Vagina (tissue), 2 donors: Measurements from ENCODE around the gene TNFRSF6B.

Experiments used
- POLR2A ChIP-seq, 2 donors: fragments of 450-650 bp; IDR thresholded peaks; one replicate each; pipeline ENCODE4 v1.6.1; 2017; ENCODE audit warnings: antibody characterized with exemption in 2 of 2, mild to moderate bottlenecking in 2 of 2, moderate library complexity in 2 of 2
- POLR2AphosphoS5 ChIP-seq, 2 donors: sonication (generic); formaldehyde crosslinking; IDR thresholded peaks; one replicate each; pipeline ENCODE4 v1.9.0; 2017; ENCODE audit warnings: antibody characterized with exemption in 2 of 2, mild to moderate bottlenecking in 2 of 2, low read depth in 1 of 2; ENCODE audit not compliant: insufficient read depth in 1 of 2
- TF ChIP-seq, protein P1 (sequence below), 3 experiments: fragments of 450-650 bp in 2 of 3; fragments of 200-600 bp in 1 of 3; sonication (generic) in 1 of 3; IDR thresholded peaks; one replicate each; pipeline ENCODE4 v1.5.1; 2017 to 2019; ENCODE audit warnings: antibody characterized with exemption in 3 of 3, mild to moderate bottlenecking in 2 of 3, moderate library complexity in 2 of 3

GRCh38 chr20:63714858-63715257, 18.4 kb downstream of the TNFRSF6B start:
- no peak for TF ChIP-seq POLR2A (IDR thresholded peaks at IDR 0.05)
- TF ChIP-seq POLR2AphosphoS5 (IDR thresholded peaks at IDR 0.05; ENCODE audit: insufficient read depth in 1 of 2, low read depth in 1 of 2): no peak
- TF ChIP-seq, protein P1, sequence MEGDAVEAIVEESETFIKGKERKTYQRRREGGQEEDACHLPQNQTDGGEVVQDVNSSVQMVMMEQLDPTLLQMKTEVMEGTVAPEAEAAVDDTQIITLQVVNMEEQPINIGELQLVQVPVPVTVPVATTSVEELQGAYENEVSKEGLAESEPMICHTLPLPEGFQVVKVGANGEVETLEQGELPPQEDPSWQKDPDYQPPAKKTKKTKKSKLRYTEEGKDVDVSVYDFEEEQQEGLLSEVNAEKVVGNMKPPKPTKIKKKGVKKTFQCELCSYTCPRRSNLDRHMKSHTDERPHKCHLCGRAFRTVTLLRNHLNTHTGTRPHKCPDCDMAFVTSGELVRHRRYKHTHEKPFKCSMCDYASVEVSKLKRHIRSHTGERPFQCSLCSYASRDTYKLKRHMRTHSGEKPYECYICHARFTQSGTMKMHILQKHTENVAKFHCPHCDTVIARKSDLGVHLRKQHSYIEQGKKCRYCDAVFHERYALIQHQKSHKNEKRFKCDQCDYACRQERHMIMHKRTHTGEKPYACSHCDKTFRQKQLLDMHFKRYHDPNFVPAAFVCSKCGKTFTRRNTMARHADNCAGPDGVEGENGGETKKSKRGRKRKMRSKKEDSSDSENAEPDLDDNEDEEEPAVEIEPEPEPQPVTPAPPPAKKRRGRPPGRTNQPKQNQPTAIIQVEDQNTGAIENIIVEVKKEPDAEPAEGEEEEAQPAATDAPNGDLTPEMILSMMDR (IDR thresholded peaks at IDR 0.05): no peak
